ENCODE data around the gene MFAP1. TPM values are rescaled to one million over a fixed set of nuclear protein-coding genes. Genes with fewer than 3 reads are reported as not detected.

MFAP1 gene
- total and polyA plus RNA-seq, 4 donors, result 12.5 to 21.8 (median 16.7) TPM

GRCh38 chr15:43775411-43775965 lies 49.0 kb downstream of the MFAP1 start:
- H3K36me3 ChIP-seq (ENCODE audit: control insufficient read depth in 4 of 4, insufficient read depth in 4 of 4, low read length in 4 of 4), result peaks cover 9 to 25% (median 18%) of the 10 kb centered on the region in 4 donors

GRCh38 chr15:43774062-43774461 lies 50.4 kb downstream of the MFAP1 start:
- Histone ChIP-seq H3K9ac (ENCODE audit: insufficient read depth in 1 of 2, low read length in 2 of 2) (no peak overlapping the region), H3K27ac (ENCODE audit: low read depth in 1 of 2, low read length in 1 of 2) (no peak overlapping the region)

More at GRCh38 chr15:43775411-43775965, 49.0 kb downstream of the MFAP1 start:
- peak overlapping the region in 1 of 2 donors; percentile 62 for H3K27ac ChIP-seq (ENCODE audit: low read depth in 1 of 2, low read length in 1 of 2)
- peak; percentile 23 to 37 (median 32) for DNase-seq
- WGBS, 2 donors, result 97 to 100% methylated on average over 1 of the region's 1 CpG
- H3K4me1 ChIP-seq (ENCODE audit: control insufficient read depth in 5 of 5, insufficient read depth in 5 of 5, low read length in 5 of 5), result peaks cover 0 to 12% (median 4%) of the 10 kb centered on the region in 5 donors
- no peak for TF ChIP-seq CTCF (IDR thresholded peaks at IDR 0.05; ENCODE audit: control extremely low read depth, extremely low read depth)
- no peak overlapping the region for H3K4me3 ChIP-seq
- H3K9ac ChIP-seq (ENCODE audit: insufficient read depth in 1 of 2, low read length in 2 of 2), result no peak overlapping the region
- no peaks in the 10 kb centered on the region for H3K27me3 ChIP-seq (ENCODE audit: control insufficient read depth in 3 of 3, insufficient read depth in 3 of 3, low read length in 2 of 3)
- no peaks in the 10 kb centered on the region for H3K9me3 ChIP-seq (ENCODE audit: control insufficient read depth in 4 of 4, insufficient read depth in 3 of 4, low read length in 3 of 4)
- no peak for ATAC-seq (ENCODE audit: insufficient read depth, low FRiP score)

GRCh38 chr15:43772624-43773023 lies 51.9 kb downstream of the MFAP1 start:
- H3K4me3 ChIP-seq, result no peak overlapping the region
- H3K4me1 ChIP-seq (ENCODE audit: control insufficient read depth in 5 of 5, insufficient read depth in 5 of 5, low read length in 5 of 5), result peaks cover 0 to 9% (median 4%) of the 10 kb centered on the region in 5 donors
- ATAC-seq (ENCODE audit: insufficient read depth, low FRiP score) (no peak), DNase-seq (no peak)
- no peak overlapping the region for H3K9ac ChIP-seq (ENCODE audit: insufficient read depth in 1 of 2, low read length in 2 of 2)
- no peak for TF ChIP-seq CTCF (IDR thresholded peaks at IDR 0.05; ENCODE audit: control extremely low read depth, extremely low read depth)
- H3K27me3 ChIP-seq (ENCODE audit: control insufficient read depth in 3 of 3, insufficient read depth in 3 of 3, low read length in 2 of 3), result no peaks in the 10 kb centered on the region
- peaks cover 14 to 47% (median 38%) of the 10 kb centered on the region in 4 donors for H3K36me3 ChIP-seq (ENCODE audit: control insufficient read depth in 4 of 4, insufficient read depth in 4 of 4, low read length in 4 of 4)
- H3K9me3 ChIP-seq (ENCODE audit: control insufficient read depth in 4 of 4, insufficient read depth in 3 of 4, low read length in 3 of 4), result no peaks in the 10 kb centered on the region
- H3K27ac ChIP-seq (ENCODE audit: low read depth in 1 of 2, low read length in 1 of 2), result no peak overlapping the region

More at GRCh38 chr15:43774062-43774461, 50.4 kb downstream of the MFAP1 start:
- WGBS, 2 donors, result 87% methylated on average over 4 of the region's 4 CpGs
- ATAC-seq (ENCODE audit: insufficient read depth, low FRiP score) (no peak), DNase-seq (no peak)
- Histone ChIP-seq H3K27me3 (ENCODE audit: control insufficient read depth in 3 of 3, insufficient read depth in 3 of 3, low read length in 2 of 3) (no peaks in the 10 kb centered on the region), H3K9me3 (ENCODE audit: control insufficient read depth in 4 of 4, insufficient read depth in 3 of 4, low read length in 3 of 4) (no peaks in the 10 kb centered on the region), H3K4me3 (no peak overlapping the region), H3K36me3 (ENCODE audit: control insufficient read depth in 4 of 4, insufficient read depth in 4 of 4, low read length in 4 of 4) (peaks cover 9 to 39% (median 30%) of the 10 kb centered on the region in 4 donors), H3K4me1 (ENCODE audit: control insufficient read depth in 5 of 5, insufficient read depth in 5 of 5, low read length in 5 of 5) (peaks cover 0 to 12% (median 4%) of the 10 kb centered on the region in 5 donors)
- TF ChIP-seq CTCF (IDR thresholded peaks at IDR 0.05; ENCODE audit: control extremely low read depth, extremely low read depth), result no peak

- H3K4me1 ChIP-seq (ENCODE audit: control insufficient read depth in 5 of 5, insufficient read depth in 5 of 5, low read length in 5 of 5), result peaks cover 0 to 7% (median 4%) of the 10 kb centered on the region in 5 donors
- H3K9ac ChIP-seq (ENCODE audit: insufficient read depth in 1 of 2, low read length in 2 of 2), result no peak overlapping the region
- WGBS, 2 donors, result 45 to 72% methylated on average over 2 of the region's 2 CpGs
- H3K27me3 ChIP-seq (ENCODE audit: control insufficient read depth in 3 of 3, insufficient read depth in 3 of 3, low read length in 2 of 3), result no peaks in the 10 kb centered on the region
- no peak for DNase-seq
- H3K4me3 ChIP-seq, result no peak overlapping the region
- no peak for ATAC-seq (ENCODE audit: insufficient read depth, low FRiP score)
- TF ChIP-seq CTCF (IDR thresholded peaks at IDR 0.05; ENCODE audit: control extremely low read depth, extremely low read depth), result no peak
- H3K9me3 ChIP-seq (ENCODE audit: control insufficient read depth in 4 of 4, insufficient read depth in 3 of 4, low read length in 3 of 4), result no peaks in the 10 kb centered on the region
- peak overlapping the region in 1 of 2 donors; percentile 44 for H3K27ac ChIP-seq (ENCODE audit: low read depth in 1 of 2, low read length in 1 of 2)
- peaks cover 17 to 51% (median 41%) of the 10 kb centered on the region in 4 donors for H3K36me3 ChIP-seq (ENCODE audit: control insufficient read depth in 4 of 4, insufficient read depth in 4 of 4, low read length in 4 of 4)
Observed at GRCh38 chr15:43771816-43772215, 52.7 kb downstream of the MFAP1 start.
